ENCODE results near the gene MRGPRE.
"Not testable (repeated sequence)": the region's sequence is repeated elsewhere in the genome, so short reads cannot be mapped to it uniquely, and the experiment has no call there.

MRGPRE gene
- total RNA-seq: 0 to 0.09 (median 0) reads per million in 18 experiments

- DNase-seq: no peak
Measured at GRCh38 chr11:3231851-3232744, at the start of gene MRGPRE. TSS of gene MRGPRE (minus strand) at chr11:3232417. CDS start at chr11:3228799, 3,618 bp downstream.

GRCh38 chr11:3281146-3281545 is 48.9 kb upstream of the MRGPRE start:
- not testable (repeated sequence) for DNase-seq

- not testable (repeated sequence) for DNase-seq
Measured at GRCh38 chr11:3280662-3281061, 48.4 kb upstream of the MRGPRE start.

- DNase-seq: not testable (repeated sequence)
Measured at GRCh38 chr11:3278922-3279321, 46.7 kb upstream of the MRGPRE start.

GRCh38 chr11:3273629-3274028 is 41.4 kb upstream of the MRGPRE start:
- not testable (repeated sequence) for DNase-seq

GRCh38 chr11:3262548-3262947 is 30.3 kb upstream of the MRGPRE start:
- DNase-seq: not testable (repeated sequence)

- DNase-seq: not testable (repeated sequence)
Measured at GRCh38 chr11:3261831-3262230, 29.6 kb upstream of the MRGPRE start.

- not testable (repeated sequence) for DNase-seq
Measured at GRCh38 chr11:3257509-3257908, 25.3 kb upstream of the MRGPRE start.

GRCh38 chr11:3255241-3255640 is 23.0 kb upstream of the MRGPRE start:
- not testable (repeated sequence) for DNase-seq

GRCh38 chr11:3254773-3255172 is 22.6 kb upstream of the MRGPRE start:
- DNase-seq: not testable (repeated sequence)

- no peak for DNase-seq
Measured at GRCh38 chr11:3245071-3245470, 12.9 kb upstream of the MRGPRE start.

GRCh38 chr11:3243880-3244279 is 11.7 kb upstream of the MRGPRE start:
- DNase-seq: no peak

- DNase-seq: no peak
Measured at GRCh38 chr11:3237119-3237518, 4.9 kb upstream of the MRGPRE start.

- no peak for DNase-seq
Measured at GRCh38 chr11:3234846-3235245, 2.6 kb upstream of the MRGPRE start.

GRCh38 chr11:3232956-3233355 is 739 bp upstream of the MRGPRE start:
- DNase-seq: no peak

GRCh38 chr11:3231550-3231850 is 717 bp downstream of the MRGPRE start:
- no peak for DNase-seq

- no peak for DNase-seq
Measured at GRCh38 chr11:3230636-3231549, 1.3 kb downstream of the MRGPRE start.

GRCh38 chr11:3229673-3230630 is 2.3 kb downstream of the MRGPRE start:
- DNase-seq: no peak

GRCh38 chr11:3228445-3228829 is 3.8 kb downstream of the MRGPRE start:
- DNase-seq: no peak

- DNase-seq: no peak
Measured at GRCh38 chr11:3227568-3228444, 4.4 kb downstream of the MRGPRE start.
